ENCODE results near the gene OBSCN.

DNA sequence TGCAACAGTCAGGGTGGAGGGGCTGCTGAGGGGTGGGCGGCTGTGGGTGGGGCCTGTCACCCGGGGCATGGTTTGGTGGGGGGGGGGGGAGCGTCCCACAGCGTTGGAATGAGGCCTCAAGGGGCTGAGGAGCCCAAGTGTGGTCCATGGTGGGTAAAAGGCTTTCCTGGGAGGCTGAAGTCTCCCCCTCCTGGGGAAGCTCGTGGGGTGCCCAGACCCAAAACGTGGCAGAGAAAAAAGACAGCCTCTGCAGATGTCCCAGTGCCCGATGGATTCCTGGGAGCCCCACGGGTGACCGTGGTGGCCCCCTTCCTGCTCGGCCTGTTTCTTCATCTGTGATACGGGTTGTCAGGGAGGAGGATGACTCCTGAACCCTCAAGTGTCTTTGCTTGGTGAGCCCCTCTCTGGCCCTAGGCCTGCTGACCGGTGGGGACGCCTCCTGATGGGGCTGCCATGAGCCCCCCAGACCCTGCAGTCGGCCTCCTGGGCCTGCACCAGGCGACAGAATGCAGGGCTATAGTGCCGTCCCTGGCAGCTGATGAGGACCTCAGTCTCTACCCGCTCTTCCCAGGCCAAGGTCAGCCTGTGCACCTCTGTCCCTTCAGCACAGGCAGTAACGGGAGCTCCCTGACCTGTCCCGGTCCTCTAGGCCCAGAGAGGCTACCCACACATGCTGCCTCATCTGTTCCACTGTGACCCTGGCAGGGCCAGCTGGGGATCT is 1.1 kb downstream of the OBSCN start:
- TF ChIP-seq, protein P1, sequence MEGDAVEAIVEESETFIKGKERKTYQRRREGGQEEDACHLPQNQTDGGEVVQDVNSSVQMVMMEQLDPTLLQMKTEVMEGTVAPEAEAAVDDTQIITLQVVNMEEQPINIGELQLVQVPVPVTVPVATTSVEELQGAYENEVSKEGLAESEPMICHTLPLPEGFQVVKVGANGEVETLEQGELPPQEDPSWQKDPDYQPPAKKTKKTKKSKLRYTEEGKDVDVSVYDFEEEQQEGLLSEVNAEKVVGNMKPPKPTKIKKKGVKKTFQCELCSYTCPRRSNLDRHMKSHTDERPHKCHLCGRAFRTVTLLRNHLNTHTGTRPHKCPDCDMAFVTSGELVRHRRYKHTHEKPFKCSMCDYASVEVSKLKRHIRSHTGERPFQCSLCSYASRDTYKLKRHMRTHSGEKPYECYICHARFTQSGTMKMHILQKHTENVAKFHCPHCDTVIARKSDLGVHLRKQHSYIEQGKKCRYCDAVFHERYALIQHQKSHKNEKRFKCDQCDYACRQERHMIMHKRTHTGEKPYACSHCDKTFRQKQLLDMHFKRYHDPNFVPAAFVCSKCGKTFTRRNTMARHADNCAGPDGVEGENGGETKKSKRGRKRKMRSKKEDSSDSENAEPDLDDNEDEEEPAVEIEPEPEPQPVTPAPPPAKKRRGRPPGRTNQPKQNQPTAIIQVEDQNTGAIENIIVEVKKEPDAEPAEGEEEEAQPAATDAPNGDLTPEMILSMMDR (IDR thresholded peaks at IDR 0.05; ENCODE audit: low read depth, low read length, missing input control) = no peak
- TF ChIP-seq JUND (IDR thresholded peaks at IDR 0.05) (no peak), YY1 (IDR thresholded peaks at IDR 0.05) (no peak), RAD21 (IDR thresholded peaks at IDR 0.05) (no peak), GABPA (IDR thresholded peaks at IDR 0.05 in 1 of 2, conservative IDR thresholded peaks at IDR 0.05 in 1 of 2) (no peak), TAF1 (conservative IDR thresholded peaks at IDR 0.05) (no peak), EGR1 (IDR thresholded peaks at IDR 0.05; ENCODE audit: low read depth in 2 of 2) (no peak)
- TF ChIP-seq, protein P2, sequence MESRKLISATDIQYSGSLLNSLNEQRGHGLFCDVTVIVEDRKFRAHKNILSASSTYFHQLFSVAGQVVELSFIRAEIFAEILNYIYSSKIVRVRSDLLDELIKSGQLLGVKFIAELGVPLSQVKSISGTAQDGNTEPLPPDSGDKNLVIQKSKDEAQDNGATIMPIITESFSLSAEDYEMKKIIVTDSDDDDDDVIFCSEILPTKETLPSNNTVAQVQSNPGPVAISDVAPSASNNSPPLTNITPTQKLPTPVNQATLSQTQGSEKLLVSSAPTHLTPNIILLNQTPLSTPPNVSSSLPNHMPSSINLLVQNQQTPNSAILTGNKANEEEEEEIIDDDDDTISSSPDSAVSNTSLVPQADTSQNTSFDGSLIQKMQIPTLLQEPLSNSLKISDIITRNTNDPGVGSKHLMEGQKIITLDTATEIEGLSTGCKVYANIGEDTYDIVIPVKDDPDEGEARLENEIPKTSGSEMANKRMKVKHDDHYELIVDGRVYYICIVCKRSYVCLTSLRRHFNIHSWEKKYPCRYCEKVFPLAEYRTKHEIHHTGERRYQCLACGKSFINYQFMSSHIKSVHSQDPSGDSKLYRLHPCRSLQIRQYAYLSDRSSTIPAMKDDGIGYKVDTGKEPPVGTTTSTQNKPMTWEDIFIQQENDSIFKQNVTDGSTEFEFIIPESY (IDR thresholded peaks at IDR 0.05) = no peak
